GM12873 (cell line): ENCODE data around the gene RANBP10.

Experiments used
- CTCF ChIP-seq: IDR thresholded peaks from 2 replicates; pipeline ENCODE4 v1.5.1; 2012; ENCODE audit warnings: low read depth, mild to moderate bottlenecking, moderate library complexity, low read length, control low read depth; ENCODE audit not compliant: insufficient read depth; ENCODE audit errors: missing control alignments

RANBP10 gene

GRCh38 chr16:67845291-67846062 lies 39.1 kb upstream of the RANBP10 start:
- no peak for TF ChIP-seq CTCF

- no peak for TF ChIP-seq CTCF
Measured at GRCh38 chr16:67844497-67844896, 38.1 kb upstream of the RANBP10 start.

GRCh38 chr16:67843343-67843765 lies 37.0 kb upstream of the RANBP10 start:
- no peak for TF ChIP-seq CTCF

GRCh38 chr16:67842509-67843342 lies 36.4 kb upstream of the RANBP10 start:
- TF ChIP-seq CTCF: peak; percentile 56

- TF ChIP-seq CTCF: peak; percentile 93
Measured at GRCh38 chr16:67841816-67842508, 35.6 kb upstream of the RANBP10 start, which contains the start of gene THAP11. THAP11 (plus strand) TSS chr16:67842320; CDS start chr16:67842555, 235 bp downstream.

- TF ChIP-seq CTCF: no peak
Measured at GRCh38 chr16:67841198-67841815, 34.9 kb upstream of the RANBP10 start.
